Dendritic cell treated with granulocyte-macrophage colony-stimulating factor and Interleukin-4, amounts not matched to agents 40 ng/mL and 50 ng/mL, for 4 days (primary cell): ENCODE data around the gene TMEM266.

ENCODE experiments used
- H3K27ac Mint-ChIP-seq: one replicate; pipeline ENCODE4 v1.8.0; 2022; ENCODE audit warnings: mild to moderate bottlenecking, mixed read lengths
- H3K27me3 Mint-ChIP-seq: one replicate; pipeline ENCODE4 v1.8.0; 2022; ENCODE audit warnings: mild to moderate bottlenecking, mixed read lengths
- H3K36me3 Mint-ChIP-seq: one replicate; pipeline ENCODE4 v1.8.0; 2022; ENCODE audit warnings: low read depth, mixed read lengths
- H3K4me1 Mint-ChIP-seq: one replicate; pipeline ENCODE4 v1.8.0; 2022; ENCODE audit warnings: low read depth, mixed read lengths
- H3K4me3 Mint-ChIP-seq: one replicate; pipeline ENCODE4 v1.8.0; 2022; ENCODE audit warnings: mild to moderate bottlenecking, moderate library complexity, mixed read lengths
- H3K9me3 Mint-ChIP-seq: one replicate; pipeline ENCODE4 v1.8.0; 2022; ENCODE audit warnings: mixed read lengths
- intact Hi-C: fragments of 100-400 bp; cut with micrococcal nuclease; formaldehyde crosslinking; loops from one replicate; pipeline ENCODE4 v1.15.0; 2022

TMEM266 gene

GRCh38 chr15:76206325-76206976 lies 146.7 kb downstream of the TMEM266 start:
- Mint-ChIP-seq H3K9me3 (no peaks in the 10 kb centered on the region), H3K27me3 (no peaks in the 10 kb centered on the region), H3K4me1 (no peaks in the 10 kb centered on the region), H3K27ac (no peak overlapping the region), H3K36me3 (peaks cover 82% of the 10 kb centered on the region), H3K4me3 (no peak overlapping the region)
- intact Hi-C loops = no loop called here

GRCh38 chr15:76208084-76208785 lies 148.4 kb downstream of the TMEM266 start:
- H3K4me3 Mint-ChIP-seq = no peak overlapping the region

GRCh38 chr15:76208786-76209424 lies 149.1 kb downstream of the TMEM266 start:
- Mint-ChIP-seq H3K36me3 (peaks cover 93% of the 10 kb centered on the region), H3K4me3 (no peak overlapping the region), H3K9me3 (no peaks in the 10 kb centered on the region), H3K27me3 (no peaks in the 10 kb centered on the region), H3K27ac (no peak overlapping the region), H3K4me1 (no peaks in the 10 kb centered on the region)
- intact Hi-C loops = no loop called here

More at GRCh38 chr15:76208084-76208785, 148.4 kb downstream of the TMEM266 start:
- peaks cover 94% of the 10 kb centered on the region for H3K36me3 Mint-ChIP-seq
- H3K27me3 Mint-ChIP-seq = no peaks in the 10 kb centered on the region
- H3K4me1 Mint-ChIP-seq = no peaks in the 10 kb centered on the region
- H3K27ac Mint-ChIP-seq = no peak overlapping the region
- no peaks in the 10 kb centered on the region for H3K9me3 Mint-ChIP-seq
- intact Hi-C loops = no loop called here

- H3K27ac Mint-ChIP-seq = no peak overlapping the region
- peaks cover 97% of the 10 kb centered on the region for H3K36me3 Mint-ChIP-seq
Measured at GRCh38 chr15:76209523-76209922, 149.7 kb downstream of the TMEM266 start.

GRCh38 chr15:76209942-76210341 lies 150.2 kb downstream of the TMEM266 start:
- no peaks in the 10 kb centered on the region for H3K9me3 Mint-ChIP-seq
- peaks cover 97% of the 10 kb centered on the region for H3K36me3 Mint-ChIP-seq
- intact Hi-C loops = no loop called here
- no peak overlapping the region for H3K4me3 Mint-ChIP-seq
- no peaks in the 10 kb centered on the region for H3K4me1 Mint-ChIP-seq
- H3K27ac Mint-ChIP-seq = no peak overlapping the region
- H3K27me3 Mint-ChIP-seq = no peaks in the 10 kb centered on the region

More at GRCh38 chr15:76209523-76209922, 149.7 kb downstream of the TMEM266 start:
- Mint-ChIP-seq H3K27me3 (no peaks in the 10 kb centered on the region), H3K4me3 (no peak overlapping the region), H3K4me1 (no peaks in the 10 kb centered on the region), H3K9me3 (no peaks in the 10 kb centered on the region)
- intact Hi-C loops = no loop called here

GRCh38 chr15:76215634-76216033 lies 155.8 kb downstream of the TMEM266 start:
- intact Hi-C loops = no loop called here
- peaks cover 84% of the 10 kb centered on the region for H3K36me3 Mint-ChIP-seq
- H3K4me3 Mint-ChIP-seq = no peak overlapping the region
- H3K4me1 Mint-ChIP-seq = no peaks in the 10 kb centered on the region
- no peaks in the 10 kb centered on the region for H3K27me3 Mint-ChIP-seq
- H3K27ac Mint-ChIP-seq = no peak overlapping the region
- no peaks in the 10 kb centered on the region for H3K9me3 Mint-ChIP-seq

- Mint-ChIP-seq H3K4me3 (no peak overlapping the region), H3K36me3 (peaks cover 76% of the 10 kb centered on the region), H3K4me1 (no peaks in the 10 kb centered on the region), H3K9me3 (no peaks in the 10 kb centered on the region), H3K27me3 (no peaks in the 10 kb centered on the region), H3K27ac (no peak overlapping the region)
- intact Hi-C loops = no loop called here
Measured at GRCh38 chr15:76217029-76217881, 157.5 kb downstream of the TMEM266 start.

GRCh38 chr15:76217882-76218217 lies 158.1 kb downstream of the TMEM266 start:
- Mint-ChIP-seq H3K36me3 (peaks cover 76% of the 10 kb centered on the region), H3K4me3 (no peak overlapping the region), H3K27me3 (no peaks in the 10 kb centered on the region), H3K27ac (no peak overlapping the region), H3K4me1 (no peaks in the 10 kb centered on the region), H3K9me3 (no peaks in the 10 kb centered on the region)
- intact Hi-C loops = no loop called here

- Mint-ChIP-seq H3K36me3 (peaks cover 73% of the 10 kb centered on the region), H3K4me1 (no peaks in the 10 kb centered on the region), H3K27me3 (no peaks in the 10 kb centered on the region), H3K4me3 (no peak overlapping the region), H3K27ac (no peak overlapping the region), H3K9me3 (no peaks in the 10 kb centered on the region)
- intact Hi-C loops = no loop called here
Measured at GRCh38 chr15:76221085-76221767, 161.4 kb downstream of the TMEM266 start.

- Mint-ChIP-seq H3K4me1 (no peaks in the 10 kb centered on the region), H3K27me3 (no peaks in the 10 kb centered on the region), H3K9me3 (no peaks in the 10 kb centered on the region), H3K4me3 (no peak overlapping the region), H3K36me3 (peaks cover 64% of the 10 kb centered on the region), H3K27ac (no peak overlapping the region)
- intact Hi-C loops = no loop called here
Measured at GRCh38 chr15:76222159-76222558, 162.4 kb downstream of the TMEM266 start.

GRCh38 chr15:76223521-76223920 lies 163.7 kb downstream of the TMEM266 start:
- intact Hi-C loops = no loop called here

GRCh38 chr15:76229266-76229665 lies 169.5 kb downstream of the TMEM266 start:
- Mint-ChIP-seq H3K27ac (no peak overlapping the region), H3K27me3 (no peaks in the 10 kb centered on the region), H3K4me3 (no peak overlapping the region), H3K9me3 (no peaks in the 10 kb centered on the region), H3K4me1 (no peaks in the 10 kb centered on the region), H3K36me3 (peaks cover 41% of the 10 kb centered on the region)
- intact Hi-C loops = no loop called here

More at GRCh38 chr15:76223521-76223920, 163.7 kb downstream of the TMEM266 start:
- Mint-ChIP-seq H3K4me3 (no peak overlapping the region), H3K27me3 (no peaks in the 10 kb centered on the region), H3K36me3 (peaks cover 51% of the 10 kb centered on the region), H3K27ac (no peak overlapping the region), H3K9me3 (no peaks in the 10 kb centered on the region), H3K4me1 (no peaks in the 10 kb centered on the region)

GRCh38 chr15:76233921-76234320 lies 174.1 kb downstream of the TMEM266 start:
- Mint-ChIP-seq H3K4me3 (no peak overlapping the region), H3K36me3 (peaks cover 22% of the 10 kb centered on the region), H3K27ac (no peak overlapping the region), H3K9me3 (no peaks in the 10 kb centered on the region), H3K4me1 (no peaks in the 10 kb centered on the region), H3K27me3 (no peaks in the 10 kb centered on the region)
- intact Hi-C loops = loop anchor here (2.0 kb wide), 1 partner anchor 97 kb away; no protein-coding TSS in a partner anchor
